ENCODE measurements around the gene MAPKAP1.

Gene MAPKAP1

GRCh38 chr9:125655066-125655633 is 51.9 kb downstream of the MAPKAP1 start:
- Histone ChIP-seq H3K4me1 (ENCODE audit: insufficient read depth, low read length) (no peaks in the 10 kb centered on the region), H4K20me1 (ENCODE audit: insufficient read depth, low read length) (peaks cover 6% of the 10 kb centered on the region; the same call in 1 of the 2 replicates), H2AFZ (ENCODE audit: low read depth, low read length) (no peak overlapping the region), H3K79me2 (ENCODE audit: insufficient read depth, low read length) (peaks cover 7% of the 10 kb centered on the region), H3K27me3 (ENCODE audit: insufficient read depth, low read length, poor library complexity) (no peaks in the 10 kb centered on the region), H3K36me3 (ENCODE audit: insufficient read depth, low read length) (peaks cover 21% of the 10 kb centered on the region; the same call in 1 of the 2 replicates), H3K9me3 (ENCODE audit: insufficient read depth, low read length, severe bottlenecking) (no peaks in the 10 kb centered on the region), H3K27ac (ENCODE audit: low read length) (no peak overlapping the region), H3K4me2 (ENCODE audit: insufficient read depth, low read length) (no peak overlapping the region), H3K9ac (ENCODE audit: low read depth, low read length) (no peak overlapping the region), H3K4me3 (ENCODE audit: low read depth in 1 of 2, low read length in 2 of 2) (no peak overlapping the region)
- TF ChIP-seq EZH2 (IDR thresholded peaks at IDR 0.05; ENCODE audit: borderline replicate concordance, low read depth, low read length, severe bottlenecking) (no peak), CTCF (IDR thresholded peaks at IDR 0.05; ENCODE audit: borderline replicate concordance, extremely low read depth, low read length, poor library complexity, severe bottlenecking) (no peak)
- DNase-seq (no peak), ATAC-seq (ENCODE audit: insufficient read depth, low read depth) (no peak)

GRCh38 chr9:125654121-125654520 is 52.9 kb downstream of the MAPKAP1 start:
- no peaks in the 10 kb centered on the region for H3K4me1 ChIP-seq (ENCODE audit: insufficient read depth, low read length)
- no peak overlapping the region for H3K27ac ChIP-seq (ENCODE audit: low read length)
- H3K4me2 ChIP-seq (ENCODE audit: insufficient read depth, low read length), result no peak overlapping the region
- DNase-seq, result no peak
- H3K4me3 ChIP-seq (ENCODE audit: low read depth in 1 of 2, low read length in 2 of 2), result no peak overlapping the region
- H3K36me3 ChIP-seq (ENCODE audit: insufficient read depth, low read length), result peaks cover 18% of the 10 kb centered on the region; the same call in 1 of the 2 replicates
- H3K9me3 ChIP-seq (ENCODE audit: insufficient read depth, low read length, severe bottlenecking), result no peaks in the 10 kb centered on the region
- H3K79me2 ChIP-seq (ENCODE audit: insufficient read depth, low read length), result peaks cover 9% of the 10 kb centered on the region
- TF ChIP-seq CTCF (IDR thresholded peaks at IDR 0.05; ENCODE audit: borderline replicate concordance, extremely low read depth, low read length, poor library complexity, severe bottlenecking) (no peak), EZH2 (IDR thresholded peaks at IDR 0.05; ENCODE audit: borderline replicate concordance, low read depth, low read length, severe bottlenecking) (no peak)
- ATAC-seq (ENCODE audit: insufficient read depth, low read depth), result no peak
- no peak overlapping the region for H2AFZ ChIP-seq (ENCODE audit: low read depth, low read length)
- no peak overlapping the region for H3K9ac ChIP-seq (ENCODE audit: low read depth, low read length)
- H3K27me3 ChIP-seq (ENCODE audit: insufficient read depth, low read length, poor library complexity), result no peaks in the 10 kb centered on the region
- peaks cover 6% of the 10 kb centered on the region for H4K20me1 ChIP-seq (ENCODE audit: insufficient read depth, low read length)

DNA sequence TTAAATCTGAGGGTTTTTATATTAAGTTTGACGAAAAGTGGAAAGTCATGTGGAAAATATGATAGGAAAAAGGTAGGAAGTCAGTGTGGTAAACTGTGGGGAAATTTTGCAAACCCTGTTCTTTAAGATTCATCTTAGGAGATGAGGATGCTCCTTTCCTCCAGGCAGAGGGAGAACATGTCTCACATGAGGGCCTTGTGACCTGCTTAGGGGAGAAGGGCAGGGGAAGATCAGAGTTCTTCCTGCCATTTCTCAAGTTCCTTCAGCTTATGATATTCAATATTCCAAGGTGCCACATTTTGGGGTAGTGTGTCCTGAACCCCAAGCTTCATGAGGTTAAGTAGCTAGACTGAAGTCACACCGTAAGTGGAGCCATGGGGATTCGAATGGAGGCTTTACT is 53.7 kb downstream of the MAPKAP1 start:
- DNase-seq (no peak), ATAC-seq (ENCODE audit: insufficient read depth, low read depth) (no peak)
- Histone ChIP-seq H3K79me2 (ENCODE audit: insufficient read depth, low read length) (peaks cover 9% of the 10 kb centered on the region), H3K9me3 (ENCODE audit: insufficient read depth, low read length, severe bottlenecking) (no peaks in the 10 kb centered on the region), H2AFZ (ENCODE audit: low read depth, low read length) (no peak overlapping the region), H4K20me1 (ENCODE audit: insufficient read depth, low read length) (peaks cover 9% of the 10 kb centered on the region), H3K4me2 (ENCODE audit: insufficient read depth, low read length) (no peak overlapping the region), H3K4me3 (ENCODE audit: low read depth in 1 of 2, low read length in 2 of 2) (no peak overlapping the region), H3K27ac (ENCODE audit: low read length) (no peak overlapping the region), H3K27me3 (ENCODE audit: insufficient read depth, low read length, poor library complexity) (no peaks in the 10 kb centered on the region), H3K4me1 (ENCODE audit: insufficient read depth, low read length) (no peaks in the 10 kb centered on the region), H3K36me3 (ENCODE audit: insufficient read depth, low read length) (peaks cover 18% of the 10 kb centered on the region; the same call in 1 of the 2 replicates), H3K9ac (ENCODE audit: low read depth, low read length) (no peak overlapping the region)
- TF ChIP-seq EZH2 (IDR thresholded peaks at IDR 0.05; ENCODE audit: borderline replicate concordance, low read depth, low read length, severe bottlenecking), result no peak
- TF ChIP-seq CTCF (IDR thresholded peaks at IDR 0.05; ENCODE audit: borderline replicate concordance, extremely low read depth, low read length, poor library complexity, severe bottlenecking), result no peak

All from DND-41 (cell line).